ENCODE measurements around the gene SMDT1.

The SMDT1 gene

DNA sequence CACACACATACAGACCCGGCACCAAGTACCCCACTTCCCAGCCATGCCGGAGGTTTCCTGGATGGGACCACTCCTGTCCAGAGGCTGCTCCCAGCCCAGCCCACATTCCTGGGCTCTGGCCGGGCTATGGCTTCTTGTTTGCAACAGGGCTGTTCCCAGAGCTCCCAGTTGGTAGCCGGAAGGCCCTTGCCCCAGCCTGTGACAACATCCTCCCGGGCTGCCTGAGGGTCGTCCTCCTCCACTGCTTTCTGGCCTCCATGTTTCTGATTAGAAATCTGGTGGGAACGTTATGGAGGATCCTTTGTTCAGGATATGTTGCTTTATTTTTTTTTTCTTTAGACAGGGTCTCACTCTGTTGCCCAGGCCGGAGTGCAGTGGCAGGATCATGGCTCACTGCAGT, 52.1 kb downstream of the SMDT1 start:
- H3K4me1 Mint-ChIP-seq (ENCODE audit: low read depth) = no peaks in the 10 kb centered on the region
- H3K4me3 Mint-ChIP-seq = no peak overlapping the region
- H3K9me3 Mint-ChIP-seq = no peaks in the 10 kb centered on the region
- H3K36me3 Mint-ChIP-seq (ENCODE audit: low read depth) = no peaks in the 10 kb centered on the region
- H3K27me3 Mint-ChIP-seq (ENCODE audit: low read depth) = no peaks in the 10 kb centered on the region
- H3K27ac Mint-ChIP-seq = no peak overlapping the region
- no peak for DNase-seq (ENCODE audit: low spot score)

- no peaks in the 10 kb centered on the region for H3K36me3 Mint-ChIP-seq (ENCODE audit: low read depth)
- H3K4me1 Mint-ChIP-seq (ENCODE audit: low read depth) = no peaks in the 10 kb centered on the region
- H3K9me3 Mint-ChIP-seq = no peaks in the 10 kb centered on the region
- no peak overlapping the region for H3K4me3 Mint-ChIP-seq
- DNase-seq (ENCODE audit: low spot score) = no peak
- no peaks in the 10 kb centered on the region for H3K27me3 Mint-ChIP-seq (ENCODE audit: low read depth)
- H3K27ac Mint-ChIP-seq = no peak overlapping the region
Measured at GRCh38 chr22:42132457-42132856, 53.0 kb downstream of the SMDT1 start.

Data from T-helper 2 cell treated with Interferon-gamma antibody and Interleukin-4, amounts not matched to agents 5 μg/mL and 100 μg/mL, for 36 hours (primary cell).